ENCODE data around the gene HDHD2.
A peak's percentile ranks its signal among the peaks of the same experiment; 100 is the strongest.
"Not testable (repeated sequence)": the region's sequence is repeated elsewhere in the genome, so short reads cannot be mapped to it uniquely, and the experiment has no call there.

The HDHD2 gene, protein sequence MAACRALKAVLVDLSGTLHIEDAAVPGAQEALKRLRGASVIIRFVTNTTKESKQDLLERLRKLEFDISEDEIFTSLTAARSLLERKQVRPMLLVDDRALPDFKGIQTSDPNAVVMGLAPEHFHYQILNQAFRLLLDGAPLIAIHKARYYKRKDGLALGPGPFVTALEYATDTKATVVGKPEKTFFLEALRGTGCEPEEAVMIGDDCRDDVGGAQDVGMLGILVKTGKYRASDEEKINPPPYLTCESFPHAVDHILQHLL

DNA sequence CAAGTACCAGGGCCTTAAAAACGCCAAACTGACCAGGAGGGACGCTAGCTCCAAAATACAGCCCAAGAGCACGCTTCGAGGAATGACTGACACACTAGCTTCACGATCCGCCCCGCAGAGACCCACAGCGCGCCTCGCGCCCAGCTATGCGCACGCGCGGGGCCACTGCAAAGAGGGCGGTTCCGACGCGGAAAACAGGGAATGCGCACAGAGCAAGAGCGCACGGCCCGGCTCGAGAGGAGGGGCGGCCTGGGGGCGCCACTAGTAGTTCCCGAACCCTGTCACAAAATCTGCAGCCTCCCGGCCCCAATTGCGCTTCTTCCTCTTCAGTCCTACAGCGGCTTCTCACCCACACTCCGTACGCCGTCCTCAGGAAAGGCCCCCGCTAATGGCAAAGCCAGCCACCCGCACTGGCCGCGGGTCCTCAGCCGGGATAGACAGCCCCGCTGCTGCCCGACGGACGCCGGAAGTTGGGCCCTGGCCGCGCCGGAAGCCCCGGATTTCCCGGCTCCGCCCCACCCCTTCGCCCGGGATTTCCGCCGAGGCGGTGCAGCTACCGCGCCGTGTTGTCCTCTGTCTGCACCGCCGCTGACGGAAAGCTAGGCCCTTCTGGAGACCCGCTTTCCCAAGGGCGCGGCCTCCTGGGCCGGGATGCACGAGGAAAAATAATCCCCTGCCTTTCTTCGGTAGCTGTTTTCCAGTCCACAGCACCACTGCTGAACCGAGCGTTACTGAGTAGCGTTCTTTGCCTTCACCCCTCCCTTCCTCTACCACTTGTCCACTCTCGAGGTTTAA is at the start of gene HDHD2:
Gene HDHD2 (minus strand): TSS at position 472 of the 795 bp plus-strand sequence. CDS start 14,061 bp downstream, outside the sequence.
- DNase-seq (ENCODE audit: low read depth, low spot score): peak; percentile 48
- Histone ChIP-seq H3K9me3 (ENCODE audit: insufficient read depth, low read length) (no peaks in the 10 kb centered on the region), H3K4me1 (ENCODE audit: insufficient read depth, insufficient read length) (peaks cover 3% of the 10 kb centered on the region), H3K36me3 (ENCODE audit: insufficient read depth, insufficient read length, low read length) (peaks cover 17% of the 10 kb centered on the region), H3K4me3 (ENCODE audit: insufficient read length, low read depth) (peak within 1 kb of the TSS; percentile 76), H3K9ac (ENCODE audit: insufficient read length, low read depth) (peak within 1 kb of the TSS; percentile 83), H3K27me3 (ENCODE audit: insufficient read depth, insufficient read length) (no peaks in the 10 kb centered on the region)
- no peak for TF ChIP-seq YY1 (IDR thresholded peaks at IDR 0.05; ENCODE audit: insufficient read depth, insufficient read length)

DNA sequence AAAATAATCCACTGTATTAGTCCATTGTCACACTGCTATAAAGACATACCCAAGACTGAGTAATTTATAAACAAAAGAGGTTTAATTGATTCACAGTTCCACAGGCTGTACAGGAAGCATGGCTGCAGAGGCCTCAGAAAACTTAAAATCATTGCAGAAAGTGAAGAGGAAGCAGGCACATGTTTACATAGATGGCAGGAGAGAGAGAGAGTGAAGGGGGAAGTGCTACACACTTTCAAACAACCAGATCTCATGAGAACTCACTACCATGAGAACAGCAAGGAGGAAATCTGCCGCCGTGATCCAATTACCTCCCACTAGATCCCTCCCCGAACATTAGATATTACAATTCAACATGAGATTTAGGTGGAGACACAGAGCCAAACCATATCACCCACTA is 45.7 kb upstream of the HDHD2 start:
- H3K27me3 ChIP-seq (ENCODE audit: insufficient read depth, insufficient read length); DNase-seq (ENCODE audit: low read depth, low spot score); H3K36me3 ChIP-seq (ENCODE audit: insufficient read depth, insufficient read length, low read length); H3K9me3 ChIP-seq (ENCODE audit: insufficient read depth, low read length); H3K4me3 ChIP-seq (ENCODE audit: insufficient read length, low read depth); H3K9ac ChIP-seq (ENCODE audit: insufficient read length, low read depth); H3K4me1 ChIP-seq (ENCODE audit: insufficient read depth, insufficient read length): not testable (repeated sequence)

DNA sequence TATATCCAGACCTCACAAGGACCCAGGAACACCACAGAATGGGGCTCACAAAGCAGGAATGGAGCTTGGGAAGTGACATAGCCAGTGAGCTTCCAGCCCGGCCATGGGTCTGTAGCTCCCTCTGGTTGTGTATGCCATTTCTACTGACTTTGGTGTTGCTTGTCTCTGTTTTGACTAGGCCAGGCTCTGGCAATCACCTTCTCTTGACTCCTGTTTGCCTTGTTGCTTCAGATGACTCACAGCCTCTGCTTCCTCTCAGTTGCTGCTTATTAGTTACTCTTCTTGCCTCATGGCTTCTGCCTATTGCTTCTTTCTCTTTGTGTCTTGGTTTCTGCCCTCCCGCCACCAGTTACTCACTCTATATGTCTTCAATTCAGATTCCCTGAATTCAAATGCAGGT is 41.7 kb upstream of the HDHD2 start:
- Histone ChIP-seq H3K27me3 (ENCODE audit: insufficient read depth, insufficient read length) (no peaks in the 10 kb centered on the region), H3K9ac (ENCODE audit: insufficient read length, low read depth) (no peak overlapping the region), H3K9me3 (ENCODE audit: insufficient read depth, low read length) (no peaks in the 10 kb centered on the region), H3K4me3 (ENCODE audit: insufficient read length, low read depth) (no peak overlapping the region), H3K4me1 (ENCODE audit: insufficient read depth, insufficient read length) (no peaks in the 10 kb centered on the region), H3K36me3 (ENCODE audit: insufficient read depth, insufficient read length, low read length) (no peaks in the 10 kb centered on the region)
- no peak for TF ChIP-seq YY1 (IDR thresholded peaks at IDR 0.05; ENCODE audit: insufficient read depth, insufficient read length)
- TF ChIP-seq ZNF274 (IDR thresholded peaks at IDR 0.05; ENCODE audit: low read depth, low read length): no peak
- no peak for TF ChIP-seq SUZ12 (IDR thresholded peaks at IDR 0.05; ENCODE audit: extremely low read depth, insufficient read depth, insufficient read length)
- no peak for DNase-seq (ENCODE audit: low read depth, low spot score)

DNA sequence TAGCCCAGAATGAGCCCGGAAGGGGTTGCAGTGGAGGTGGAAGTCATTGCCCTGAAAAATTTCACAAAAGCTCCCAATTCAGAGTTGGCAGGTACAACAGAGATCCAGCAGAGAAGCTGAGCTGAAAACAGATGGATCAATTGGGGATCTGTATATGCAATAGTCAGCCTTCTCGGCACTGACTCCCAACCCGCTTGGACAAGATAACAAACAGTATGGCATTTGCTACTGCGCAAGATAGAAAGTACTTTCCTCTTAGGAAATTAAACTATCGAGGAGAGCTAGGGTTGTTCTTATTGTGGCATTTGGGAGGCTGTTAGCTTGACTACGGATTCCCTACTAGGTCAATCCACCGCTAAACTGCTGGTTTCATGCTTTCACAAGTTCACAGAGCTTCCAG is 37.4 kb upstream of the HDHD2 start:
- Histone ChIP-seq H3K36me3 (ENCODE audit: insufficient read depth, insufficient read length, low read length) (no peaks in the 10 kb centered on the region), H3K9me3 (ENCODE audit: insufficient read depth, low read length) (peaks cover 17% of the 10 kb centered on the region), H3K27me3 (ENCODE audit: insufficient read depth, insufficient read length) (no peaks in the 10 kb centered on the region), H3K4me3 (ENCODE audit: insufficient read length, low read depth) (no peak overlapping the region), H3K4me1 (ENCODE audit: insufficient read depth, insufficient read length) (no peaks in the 10 kb centered on the region), H3K9ac (ENCODE audit: insufficient read length, low read depth) (no peak overlapping the region)
- DNase-seq (ENCODE audit: low read depth, low spot score): no peak
- TF ChIP-seq ZNF274 (IDR thresholded peaks at IDR 0.05; ENCODE audit: low read depth, low read length): no peak
- no peak for TF ChIP-seq SUZ12 (IDR thresholded peaks at IDR 0.05; ENCODE audit: extremely low read depth, insufficient read depth, insufficient read length)
- no peak for TF ChIP-seq YY1 (IDR thresholded peaks at IDR 0.05; ENCODE audit: insufficient read depth, insufficient read length)

DNA sequence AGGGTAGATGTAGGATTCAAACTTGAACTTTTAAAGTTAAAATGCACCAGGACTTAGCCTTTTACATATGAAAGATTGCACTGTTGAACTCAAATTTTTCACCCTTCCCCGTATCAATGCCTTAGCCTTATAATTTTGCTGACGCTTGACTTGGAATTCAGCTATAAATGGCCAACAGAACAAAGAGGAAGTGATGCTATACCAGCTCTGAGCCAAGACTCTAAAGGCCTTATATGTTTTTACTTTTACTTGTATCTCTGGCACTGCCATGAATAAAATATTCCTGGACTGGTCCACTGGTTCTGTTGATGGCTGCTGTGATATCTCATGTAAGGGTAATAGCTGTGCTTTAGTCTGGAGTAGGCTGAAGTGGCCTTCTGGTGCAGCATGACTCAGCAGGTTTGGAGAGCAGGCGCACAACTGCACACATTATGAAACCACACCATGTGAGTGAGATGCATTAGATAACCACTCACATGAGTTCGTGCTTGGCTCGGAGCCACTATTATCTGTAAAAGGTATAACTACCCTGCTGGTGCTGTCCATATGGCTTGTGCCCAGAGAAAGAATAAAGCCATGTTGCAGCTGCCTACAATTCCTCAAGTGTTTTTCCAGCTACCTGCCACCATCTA is 34.2 kb upstream of the HDHD2 start:
- Histone ChIP-seq H3K27me3 (ENCODE audit: insufficient read depth, insufficient read length) (no peaks in the 10 kb centered on the region), H3K9ac (ENCODE audit: insufficient read length, low read depth) (no peak overlapping the region), H3K9me3 (ENCODE audit: insufficient read depth, low read length) (peaks cover 17% of the 10 kb centered on the region), H3K4me3 (ENCODE audit: insufficient read length, low read depth) (no peak overlapping the region), H3K4me1 (ENCODE audit: insufficient read depth, insufficient read length) (no peaks in the 10 kb centered on the region), H3K36me3 (ENCODE audit: insufficient read depth, insufficient read length, low read length) (no peaks in the 10 kb centered on the region)
- TF ChIP-seq ZNF274 (IDR thresholded peaks at IDR 0.05; ENCODE audit: low read depth, low read length) (no peak), YY1 (IDR thresholded peaks at IDR 0.05; ENCODE audit: insufficient read depth, insufficient read length) (no peak), SUZ12 (IDR thresholded peaks at IDR 0.05; ENCODE audit: extremely low read depth, insufficient read depth, insufficient read length) (no peak)
- DNase-seq (ENCODE audit: low read depth, low spot score): no peak

DNA sequence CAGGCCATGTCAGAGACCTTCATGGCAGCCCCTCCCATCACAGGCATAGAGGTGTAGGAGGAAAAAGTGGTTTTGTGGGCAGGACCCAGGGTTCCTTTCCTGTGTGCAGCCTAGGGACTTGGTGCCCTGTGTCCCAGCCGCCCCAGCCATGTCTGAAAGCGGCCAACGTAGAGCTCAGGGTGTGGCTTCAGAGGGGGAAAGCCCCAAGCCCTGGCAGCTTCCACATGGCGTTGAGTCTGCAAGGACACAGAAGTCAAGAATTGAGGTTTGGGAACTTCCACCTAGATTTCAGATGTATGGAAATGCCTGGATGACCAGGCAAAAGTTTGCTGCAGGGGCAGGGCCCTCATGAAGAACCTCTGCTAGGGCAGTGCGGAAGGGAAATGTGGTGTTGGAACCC is 31.9 kb upstream of the HDHD2 start:
- H3K4me1 ChIP-seq (ENCODE audit: insufficient read depth, insufficient read length); H3K27me3 ChIP-seq (ENCODE audit: insufficient read depth, insufficient read length); H3K4me3 ChIP-seq (ENCODE audit: insufficient read length, low read depth); H3K9ac ChIP-seq (ENCODE audit: insufficient read length, low read depth); H3K36me3 ChIP-seq (ENCODE audit: insufficient read depth, insufficient read length, low read length); DNase-seq (ENCODE audit: low read depth, low spot score): not testable (repeated sequence)
- peaks cover 17% of the 10 kb centered on the region for H3K9me3 ChIP-seq (ENCODE audit: insufficient read depth, low read length)

DNA sequence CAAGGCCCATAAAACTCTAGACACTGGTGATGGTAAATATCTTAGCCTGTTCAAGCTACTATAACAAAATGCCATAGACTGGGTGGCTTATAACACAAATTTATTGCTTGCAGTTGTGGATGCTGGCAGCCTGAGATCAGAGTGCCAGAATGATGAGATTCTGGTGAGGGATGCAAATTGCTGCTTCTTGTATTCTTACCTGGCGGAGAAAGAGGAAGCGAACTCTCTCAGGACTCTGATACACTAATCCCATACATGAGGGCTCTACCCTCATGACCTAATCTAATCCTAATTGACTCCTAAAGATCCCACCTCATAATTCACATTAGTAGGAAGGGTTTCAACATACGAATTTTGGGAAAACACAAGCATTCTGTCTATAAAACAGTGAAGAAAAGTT is 30.5 kb upstream of the HDHD2 start:
- Histone ChIP-seq H3K4me3 (ENCODE audit: insufficient read length, low read depth) (no peak overlapping the region), H3K36me3 (ENCODE audit: insufficient read depth, insufficient read length, low read length) (no peaks in the 10 kb centered on the region), H3K27me3 (ENCODE audit: insufficient read depth, insufficient read length) (no peaks in the 10 kb centered on the region), H3K9ac (ENCODE audit: insufficient read length, low read depth) (no peak overlapping the region), H3K9me3 (ENCODE audit: insufficient read depth, low read length) (peaks cover 17% of the 10 kb centered on the region), H3K4me1 (ENCODE audit: insufficient read depth, insufficient read length) (no peaks in the 10 kb centered on the region)
- no peak for TF ChIP-seq SUZ12 (IDR thresholded peaks at IDR 0.05; ENCODE audit: extremely low read depth, insufficient read depth, insufficient read length)
- TF ChIP-seq ZNF274 (IDR thresholded peaks at IDR 0.05; ENCODE audit: low read depth, low read length): no peak
- TF ChIP-seq YY1 (IDR thresholded peaks at IDR 0.05; ENCODE audit: insufficient read depth, insufficient read length): no peak
- DNase-seq (ENCODE audit: low read depth, low spot score): no peak

All from NT2/D1 (cell line).